D721Med (cell line): ENCODE data around the gene FOXO4.
A peak's percentile ranks its signal among the peaks of the same experiment; 100 is the strongest.

Experiments
- DNase-seq: peaks from one replicate; pipeline ENCODE4 v3.0.0; 2011; ENCODE audit warnings: low spot score; ENCODE audit not compliant: insufficient read length
- FAIRE-seq: peaks from 2 replicates; lab custom pipeline; 2011; peaks lifted over from hg19 to GRCh38; lab: Jason Lieb, UNC
- CTCF ChIP-seq: IDR thresholded peaks from 2 replicates; pipeline ENCODE4 v1.5.1; 2012; ENCODE audit warnings: mild to moderate bottlenecking, control low read depth; ENCODE audit not compliant: insufficient read depth; ENCODE audit errors: missing control alignments

FOXO4 gene

DNA sequence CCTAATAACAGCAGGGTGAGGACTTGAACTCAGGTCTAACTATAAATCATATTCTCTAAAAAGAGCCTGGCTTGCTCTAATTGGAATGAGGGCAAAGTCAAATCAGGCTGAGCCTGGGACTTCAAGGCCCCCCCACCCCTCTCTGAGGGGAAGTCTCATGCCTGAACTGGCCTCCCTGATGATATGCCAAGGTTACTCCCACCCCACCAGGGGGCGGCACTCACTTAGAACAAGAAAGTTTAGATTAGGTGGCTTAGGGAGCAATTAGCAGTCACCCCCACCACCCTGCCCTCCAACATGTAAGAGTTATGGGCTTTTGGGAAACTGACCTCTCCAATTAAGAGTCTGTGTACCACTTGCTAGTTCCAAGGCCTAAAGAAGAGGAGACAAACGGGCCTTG lies 2.7 kb downstream of the FOXO4 start:
- no peak for FAIRE-seq
- peak; percentile 38 for TF ChIP-seq CTCF
- DNase-seq = no peak

- TF ChIP-seq CTCF = no peak
- no peak for DNase-seq
- FAIRE-seq = no peak
Measured at GRCh38 chrX:71098951-71099506, 3.4 kb downstream of the FOXO4 start.

DNA sequence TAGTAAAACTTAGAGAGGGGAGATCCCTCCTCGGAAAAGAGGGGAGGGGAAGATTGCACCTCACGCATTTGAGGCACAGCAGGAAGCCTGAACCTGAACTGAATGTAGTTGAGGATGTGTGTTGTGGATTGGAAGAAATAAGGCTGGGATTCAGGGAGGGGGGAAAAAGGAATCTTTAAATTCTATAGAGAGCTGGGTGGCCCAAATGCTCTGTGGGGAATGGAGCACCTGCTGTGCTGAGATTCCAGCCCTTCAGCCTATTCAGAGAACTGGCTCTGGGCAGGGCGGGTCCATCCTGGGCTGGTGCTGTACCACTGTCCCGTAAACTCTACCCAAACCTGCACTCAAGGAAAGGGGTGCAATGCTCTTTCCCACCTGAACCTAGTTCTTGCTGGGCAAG lies 4.1 kb downstream of the FOXO4 start:
- DNase-seq (no peak), FAIRE-seq (no peak)
- TF ChIP-seq CTCF = no peak

- DNase-seq = no peak
- no peak for FAIRE-seq
- TF ChIP-seq CTCF = no peak
Measured at GRCh38 chrX:71100581-71101505, 5.2 kb downstream of the FOXO4 start.

DNA sequence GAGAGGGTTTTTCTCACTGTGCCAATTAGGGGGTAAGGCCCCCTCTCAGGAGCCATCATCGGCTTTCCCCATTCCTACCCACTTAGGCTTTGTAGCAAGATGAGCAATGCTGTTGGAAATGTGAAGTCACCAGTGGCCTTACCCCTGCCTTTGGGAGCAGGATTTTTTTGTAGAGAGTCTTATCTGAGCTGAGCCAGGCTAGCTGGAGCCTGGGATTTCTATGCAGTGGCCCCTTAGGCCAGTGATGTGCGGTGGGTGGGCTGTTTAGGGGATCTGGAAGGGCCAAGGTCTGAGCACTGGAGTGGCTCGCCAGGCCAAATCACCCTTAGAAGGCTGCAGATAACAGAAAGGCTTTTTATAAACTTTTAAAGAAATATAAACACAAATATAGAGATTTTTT lies 6.6 kb downstream of the FOXO4 start:
- DNase-seq = no peak
- TF ChIP-seq CTCF = no peak
- no peak for FAIRE-seq

GRCh38 chrX:71103110-71103983 lies 7.7 kb downstream of the FOXO4 start:
- DNase-seq (no peak), FAIRE-seq (no peak)
- no peak for TF ChIP-seq CTCF
